Neural progenitor cell (in vitro differentiated cells): ENCODE results near the gene LYRM1. TPM values are rescaled to one million over a fixed set of nuclear protein-coding genes. Genes with fewer than 3 reads are reported as not detected.
"Not testable (repeated sequence)": the region's sequence is repeated elsewhere in the genome, so short reads cannot be mapped to it uniquely, and the experiment has no call there.

Experiments used
- DNase-seq: peaks from one replicate; pipeline ENCODE4 v3.0.0-alpha.2; 2016; ENCODE audit warnings: low spot score
- H2AFZ ChIP-seq: fragments of 200-600 bp; sonication (generic); replicated peaks from 2 replicates; pipeline ENCODE4 v1.6.1; 2016; ENCODE audit warnings: antibody characterized with exemption
- H3F3A ChIP-seq: fragments of 200-600 bp; sonication (generic); 2 replicates; pipeline ENCODE4 v1.6.1; 2016; ENCODE audit warnings: antibody characterized with exemption, low read depth
- H3K27ac ChIP-seq: fragments of 200-600 bp; sonication (generic); 2 replicates; pipeline ENCODE4 v1.5.1; 2016; ENCODE audit warnings: mild to moderate bottlenecking
- H3K27me3 ChIP-seq: fragments of 200-600 bp; sonication (generic); 2 replicates; pipeline ENCODE4 v1.6.1; 2016; ENCODE audit warnings: mild to moderate bottlenecking, moderate library complexity
- H3K36me3 ChIP-seq: fragments of 200-600 bp; sonication (generic); 2 replicates; pipeline ENCODE4 v1.5.1; 2016
- H3K4me1 ChIP-seq: fragments of 200-600 bp; sonication (generic); 2 replicates; pipeline ENCODE4 v1.6.1; 2016; ENCODE audit warnings: mixed run types
- H3K4me2 ChIP-seq: fragments of 200-600 bp; sonication (generic); 2 replicates; pipeline ENCODE4 v1.6.1; 2016
- H3K4me3 ChIP-seq: fragments of 200-600 bp; sonication (generic); 2 replicates; pipeline ENCODE4 v1.5.1; 2016
- H3K79me2 ChIP-seq: fragments of 200-600 bp; sonication (generic); 2 replicates; pipeline ENCODE4 v1.6.1; 2016; ENCODE audit warnings: low read depth
- H3K9ac ChIP-seq: fragments of 200-600 bp; sonication (generic); 2 replicates; pipeline ENCODE4 v1.6.1; 2016
- H3K9me3 ChIP-seq: fragments of 200-600 bp; sonication (generic); 2 replicates; pipeline ENCODE4 v1.5.1; 2016; ENCODE audit warnings: low read depth
- H4K20me1 ChIP-seq: fragments of 200-600 bp; sonication (generic); 2 replicates; pipeline ENCODE4 v1.6.1; 2016; ENCODE audit warnings: low read depth
- H3K27ac Mint-ChIP-seq: 3 replicates; pipeline ENCODE4 v1.8.0; 2021; ENCODE audit warnings: mixed read lengths
- H3K27me3 Mint-ChIP-seq: 2 replicates; pipeline ENCODE4 v1.8.0; 2022; ENCODE audit warnings: low read depth, mild to moderate bottlenecking, inconsistent platforms, moderate library complexity, mixed read lengths; ENCODE audit not compliant: insufficient read depth
- H3K36me3 Mint-ChIP-seq: 3 replicates; pipeline ENCODE4 v1.8.0; 2021; ENCODE audit warnings: mixed read lengths
- H3K4me1 Mint-ChIP-seq: 3 replicates; pipeline ENCODE4 v1.8.0; 2021; ENCODE audit warnings: mixed read lengths
- H3K4me3 Mint-ChIP-seq: 3 replicates; pipeline ENCODE4 v1.8.0; 2021; ENCODE audit warnings: mild to moderate bottlenecking, moderate library complexity, mixed read lengths
- H3K9me3 Mint-ChIP-seq: 3 replicates; pipeline ENCODE4 v1.8.0; 2020; ENCODE audit warnings: mixed read lengths
- EZH2 ChIP-seq: fragments of 200-600 bp; sonication (generic); IDR thresholded peaks from 2 replicates; pipeline ENCODE4 v1.6.1; 2017; ENCODE audit warnings: antibody characterized with exemption, mild to moderate bottlenecking, moderate library complexity
- EZH2phosphoT487 ChIP-seq: fragments of 200-600 bp; sonication (generic); IDR thresholded peaks from 2 replicates; pipeline ENCODE4 v1.6.1; 2017; ENCODE audit warnings: antibody characterized with exemption
- total RNA-seq: library from RNA; depleted of rRNA; stranded (reverse); fragments of >200 nt; gene quantifications from 2 replicates; pipeline ENCODE4 v1.2.3, GENCODE V29; 2015; ENCODE audit warnings: low replicate concordance
- TF ChIP-seq, protein P1 (sequence below): fragments of 200-600 bp; sonication (generic); IDR thresholded peaks from 2 replicates; pipeline ENCODE4 v1.5.1; 2017; ENCODE audit warnings: antibody characterized with exemption, mild to moderate bottlenecking

The LYRM1 gene
- total RNA-seq, 1 donor from 2014 or later, result 61.8 TPM

GRCh38 chr16:20944861-20945574 lies 44.4 kb downstream of the LYRM1 start:
- Histone ChIP-seq H4K20me1 (no peaks in the 10 kb centered on the region), H3K4me1 (no peaks in the 10 kb centered on the region), H2AFZ (no peak overlapping the region), H3K4me2 (no peak overlapping the region), H3K27me3 (no peaks in the 10 kb centered on the region), H3K36me3 (no peaks in the 10 kb centered on the region), H3K9ac (no peak overlapping the region), H3K9me3 (no peaks in the 10 kb centered on the region), H3K79me2 (no peaks in the 10 kb centered on the region), H3K27ac (no peak overlapping the region), H3K4me3 (no peak overlapping the region), H3F3A (no peaks in the 10 kb centered on the region)
- Mint-ChIP-seq H3K27ac (no peak overlapping the region), H3K27me3 (peaks cover 2% of the 10 kb centered on the region), H3K4me3 (no peak overlapping the region), H3K9me3 (no peaks in the 10 kb centered on the region), H3K36me3 (no peaks in the 10 kb centered on the region), H3K4me1 (no peaks in the 10 kb centered on the region)
- TF ChIP-seq, protein P1, sequence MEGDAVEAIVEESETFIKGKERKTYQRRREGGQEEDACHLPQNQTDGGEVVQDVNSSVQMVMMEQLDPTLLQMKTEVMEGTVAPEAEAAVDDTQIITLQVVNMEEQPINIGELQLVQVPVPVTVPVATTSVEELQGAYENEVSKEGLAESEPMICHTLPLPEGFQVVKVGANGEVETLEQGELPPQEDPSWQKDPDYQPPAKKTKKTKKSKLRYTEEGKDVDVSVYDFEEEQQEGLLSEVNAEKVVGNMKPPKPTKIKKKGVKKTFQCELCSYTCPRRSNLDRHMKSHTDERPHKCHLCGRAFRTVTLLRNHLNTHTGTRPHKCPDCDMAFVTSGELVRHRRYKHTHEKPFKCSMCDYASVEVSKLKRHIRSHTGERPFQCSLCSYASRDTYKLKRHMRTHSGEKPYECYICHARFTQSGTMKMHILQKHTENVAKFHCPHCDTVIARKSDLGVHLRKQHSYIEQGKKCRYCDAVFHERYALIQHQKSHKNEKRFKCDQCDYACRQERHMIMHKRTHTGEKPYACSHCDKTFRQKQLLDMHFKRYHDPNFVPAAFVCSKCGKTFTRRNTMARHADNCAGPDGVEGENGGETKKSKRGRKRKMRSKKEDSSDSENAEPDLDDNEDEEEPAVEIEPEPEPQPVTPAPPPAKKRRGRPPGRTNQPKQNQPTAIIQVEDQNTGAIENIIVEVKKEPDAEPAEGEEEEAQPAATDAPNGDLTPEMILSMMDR, result no peak
- TF ChIP-seq EZH2phosphoT487 (no peak), EZH2 (no peak)
- DNase-seq, result no peak

GRCh38 chr16:20945575-20945875 lies 45.0 kb downstream of the LYRM1 start:
- DNase-seq, H3K4me2 ChIP-seq, H3K9ac ChIP-seq, H3K36me3 Mint-ChIP-seq, H3F3A ChIP-seq, H3K9me3 Mint-ChIP-seq, H3K27ac ChIP-seq, H3K36me3 ChIP-seq, H3K27me3 Mint-ChIP-seq, H3K27me3 ChIP-seq, H3K4me1 Mint-ChIP-seq, H3K4me1 ChIP-seq, H3K4me3 ChIP-seq, H3K27ac Mint-ChIP-seq, H3K79me2 ChIP-seq, H2AFZ ChIP-seq, H4K20me1 ChIP-seq, H3K9me3 ChIP-seq, H3K4me3 Mint-ChIP-seq: not testable (repeated sequence)

DNA sequence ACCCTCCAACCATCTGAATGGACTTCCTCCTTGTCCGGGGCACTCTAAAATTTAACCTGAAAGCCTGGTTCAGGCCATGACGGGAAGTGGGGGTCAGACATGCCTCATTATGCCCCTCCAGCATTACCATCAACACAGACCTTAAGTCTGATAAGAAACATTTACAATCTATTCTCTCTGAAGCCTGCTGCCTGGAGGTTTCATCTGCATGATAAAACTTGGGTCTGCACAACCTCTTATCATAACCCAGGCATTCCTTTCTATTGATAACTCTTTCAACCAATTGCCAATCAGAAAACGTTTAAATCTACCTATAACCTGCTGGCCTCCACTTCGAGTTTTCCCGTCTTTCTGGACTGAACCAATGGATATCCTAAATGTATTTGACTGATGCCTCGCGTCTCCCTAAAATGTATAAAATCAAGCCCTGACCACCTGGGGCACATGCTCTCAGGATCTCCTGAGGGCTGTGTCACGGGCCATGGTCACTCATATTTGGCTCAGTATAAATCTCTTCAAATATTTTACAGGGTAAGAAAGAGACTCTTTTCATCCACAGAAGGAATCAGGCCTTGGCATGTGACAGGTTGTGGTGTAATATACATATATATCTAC lies 45.6 kb downstream of the LYRM1 start:
- H3K36me3 ChIP-seq, result no peaks in the 10 kb centered on the region
- H3K4me3 ChIP-seq, result no peak overlapping the region
- Mint-ChIP-seq H3K4me3 (no peak overlapping the region), H3K9me3 (no peaks in the 10 kb centered on the region), H3K27ac (no peak overlapping the region), H3K27me3 (peaks cover 2% of the 10 kb centered on the region), H3K36me3 (no peaks in the 10 kb centered on the region), H3K4me1 (no peaks in the 10 kb centered on the region)
- H3K9me3 ChIP-seq, result no peaks in the 10 kb centered on the region
- DNase-seq, result no peak
- no peak overlapping the region for H3K9ac ChIP-seq
- no peaks in the 10 kb centered on the region for H4K20me1 ChIP-seq
- no peaks in the 10 kb centered on the region for H3F3A ChIP-seq
- no peak overlapping the region for H2AFZ ChIP-seq
- H3K27me3 ChIP-seq, result no peaks in the 10 kb centered on the region
- no peak overlapping the region for H3K4me2 ChIP-seq
- H3K79me2 ChIP-seq, result no peaks in the 10 kb centered on the region
- no peaks in the 10 kb centered on the region for H3K4me1 ChIP-seq
- TF ChIP-seq EZH2, result no peak
- TF ChIP-seq, protein P1, result no peak
- no peak for TF ChIP-seq EZH2phosphoT487
- H3K27ac ChIP-seq, result no peak overlapping the region

- Histone ChIP-seq H3K9ac (no peak overlapping the region), H3K27me3 (no peaks in the 10 kb centered on the region), H3K27ac (no peak overlapping the region), H3K36me3 (no peaks in the 10 kb centered on the region), H3K4me2 (no peak overlapping the region), H3F3A (no peaks in the 10 kb centered on the region), H3K4me3 (no peak overlapping the region), H3K9me3 (no peaks in the 10 kb centered on the region), H4K20me1 (no peaks in the 10 kb centered on the region), H2AFZ (peak overlapping the region; percentile 10), H3K79me2 (no peaks in the 10 kb centered on the region), H3K4me1 (no peaks in the 10 kb centered on the region)
- H3K27me3 Mint-ChIP-seq, result no peaks in the 10 kb centered on the region
- no peak overlapping the region for H3K4me3 Mint-ChIP-seq
- no peak for DNase-seq
- no peaks in the 10 kb centered on the region for H3K36me3 Mint-ChIP-seq
- TF ChIP-seq EZH2phosphoT487 (no peak), EZH2 (no peak)
- TF ChIP-seq, protein P1, result no peak
- no peaks in the 10 kb centered on the region for H3K9me3 Mint-ChIP-seq
- no peaks in the 10 kb centered on the region for H3K4me1 Mint-ChIP-seq
- H3K27ac Mint-ChIP-seq, result no peak overlapping the region
These were observed 47.9 kb downstream of the LYRM1 start for GRCh38 chr16:20948444-20948843.
